Measurements from ENCODE around the gene TANC1.

DNA sequence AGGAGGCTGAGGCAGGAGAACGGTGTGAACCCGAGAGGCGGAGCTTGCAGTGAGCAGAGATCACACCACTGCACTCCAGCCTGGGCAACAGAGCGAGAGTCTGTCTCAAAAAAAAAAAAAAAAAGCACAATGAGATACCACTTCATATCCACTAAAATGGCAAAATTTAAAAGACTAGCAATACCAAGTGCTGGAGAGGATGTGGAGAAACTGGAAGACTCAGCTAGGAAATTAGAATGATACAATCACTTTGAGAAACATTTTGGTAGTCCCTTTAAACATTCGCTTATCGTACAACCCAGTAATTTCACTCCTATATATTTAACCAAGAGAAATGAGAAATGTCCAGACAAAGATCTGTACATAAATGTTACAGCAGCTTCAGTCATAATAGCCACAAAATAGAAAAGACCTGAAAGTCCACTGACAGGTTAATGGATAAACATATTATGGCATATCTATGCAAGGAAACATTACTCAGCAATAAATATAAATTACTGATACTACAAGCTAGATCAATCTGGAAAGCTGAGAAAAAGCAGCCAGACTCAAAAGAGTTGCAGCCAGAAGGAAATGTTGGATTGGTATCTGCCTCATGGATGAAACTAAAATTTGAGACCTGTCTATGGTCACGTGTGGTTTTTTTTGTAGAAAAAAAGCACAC is 278.0 kb downstream of the TANC1 start:
- no peak for TF ChIP-seq POLR2A (IDR thresholded peaks at IDR 0.05)
- TF ChIP-seq POLR2AphosphoS5 (IDR thresholded peaks at IDR 0.05), result no peak
- TF ChIP-seq, protein P1, sequence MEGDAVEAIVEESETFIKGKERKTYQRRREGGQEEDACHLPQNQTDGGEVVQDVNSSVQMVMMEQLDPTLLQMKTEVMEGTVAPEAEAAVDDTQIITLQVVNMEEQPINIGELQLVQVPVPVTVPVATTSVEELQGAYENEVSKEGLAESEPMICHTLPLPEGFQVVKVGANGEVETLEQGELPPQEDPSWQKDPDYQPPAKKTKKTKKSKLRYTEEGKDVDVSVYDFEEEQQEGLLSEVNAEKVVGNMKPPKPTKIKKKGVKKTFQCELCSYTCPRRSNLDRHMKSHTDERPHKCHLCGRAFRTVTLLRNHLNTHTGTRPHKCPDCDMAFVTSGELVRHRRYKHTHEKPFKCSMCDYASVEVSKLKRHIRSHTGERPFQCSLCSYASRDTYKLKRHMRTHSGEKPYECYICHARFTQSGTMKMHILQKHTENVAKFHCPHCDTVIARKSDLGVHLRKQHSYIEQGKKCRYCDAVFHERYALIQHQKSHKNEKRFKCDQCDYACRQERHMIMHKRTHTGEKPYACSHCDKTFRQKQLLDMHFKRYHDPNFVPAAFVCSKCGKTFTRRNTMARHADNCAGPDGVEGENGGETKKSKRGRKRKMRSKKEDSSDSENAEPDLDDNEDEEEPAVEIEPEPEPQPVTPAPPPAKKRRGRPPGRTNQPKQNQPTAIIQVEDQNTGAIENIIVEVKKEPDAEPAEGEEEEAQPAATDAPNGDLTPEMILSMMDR (IDR thresholded peaks at IDR 0.05), result no peak

Measured in sigmoid colon (tissue), 4 donors.